HepG2 (cell line): ENCODE data around the gene CDYL. TPM values are rescaled to one million over a fixed set of nuclear protein-coding genes. Genes with fewer than 3 reads are reported as not detected.

Experiments used
- ARID2 ChIP-seq: sonication (generic); formaldehyde crosslinking; IDR thresholded peaks from 2 replicates; pipeline ENCODE4 v1.8.1; 2022; ENCODE audit warnings: mild to moderate bottlenecking, missing genetic modification reagents, borderline replicate concordance
- GATAD1 ChIP-seq: IDR thresholded peaks from 2 replicates; pipeline ENCODE4 v1.6.1; 2016; ENCODE audit warnings: missing genetic modification reagents, missing compliant biosample characterization
- GATAD2A ChIP-seq: IDR thresholded peaks from 2 replicates; pipeline ENCODE4 v1.6.1; 2016
- MATR3 ChIP-seq: sonication (generic); formaldehyde crosslinking; IDR thresholded peaks from 2 replicates; pipeline ENCODE4 v1.4.0; 2020; ENCODE audit warnings: missing genetic modification reagents
- NFYC ChIP-seq: IDR thresholded peaks from 2 replicates; pipeline ENCODE4 v1.6.1; 2016; ENCODE audit warnings: missing genetic modification reagents, missing compliant biosample characterization
- SP1 ChIP-seq, 2 experiments: fragments of 450-650 bp in 1 of 2; sonication (generic) in 1 of 2; formaldehyde crosslinking in 1 of 2; IDR thresholded peaks; 2 replicates each; pipeline versions ENCODE4 v1.4.0 to v1.6.1; 2016 to 2020; ENCODE audit warnings: missing genetic modification reagents in 1 of 2
- ZBTB20 ChIP-seq: sonication (generic); formaldehyde crosslinking; IDR thresholded peaks from 2 replicates; pipeline ENCODE4 v1.8.1; 2023; ENCODE audit warnings: missing genetic modification reagents, low read depth, mild to moderate bottlenecking, borderline replicate concordance
- ZBTB21 ChIP-seq: sonication (generic); formaldehyde crosslinking; IDR thresholded peaks from 2 replicates; pipeline ENCODE4 v1.4.0; 2020; ENCODE audit warnings: missing genetic modification reagents
- ZFP36L2 ChIP-seq: sonication (generic); formaldehyde crosslinking; IDR thresholded peaks from 2 replicates; pipeline ENCODE4 v1.4.0; 2020; ENCODE audit warnings: missing genetic modification reagents
- ZMYM4 ChIP-seq: sonication (generic); formaldehyde crosslinking; IDR thresholded peaks from 2 replicates; pipeline ENCODE4 v1.8.1; 2023; ENCODE audit warnings: mild to moderate bottlenecking, missing genetic modification reagents
- ZNF329 ChIP-seq: sonication (generic); formaldehyde crosslinking; IDR thresholded peaks from 2 replicates; pipeline ENCODE4 v1.9.0; 2021; ENCODE audit warnings: low read depth, mild to moderate bottlenecking, missing genetic modification reagents
- ZNF550 ChIP-seq: sonication (generic); formaldehyde crosslinking; IDR thresholded peaks from 2 replicates; pipeline ENCODE4 v1.4.0; 2020; ENCODE audit warnings: mild to moderate bottlenecking, missing genetic modification reagents, borderline replicate concordance
- polyA plus RNA-seq, 8 experiments: library from polyadenylated mRNA; depleted of rRNA in 3 of 8; stranded (reverse) in 7 of 8; unstranded in 1 of 8; fragments of >200 nt; fragmentation: Illumina TruSeq in 4 of 8; extraction: Trizol in 4 of 8; gene quantifications; 2 replicates each; pipeline versions ENCODE4 v1.2.1 to v1.2.3, GENCODE V29; 2011 to 2016; ENCODE audit warnings: low read depth in 4 of 8, missing spikeins in 1 of 8, mixed read lengths in 1 of 8; ENCODE audit not compliant: insufficient read depth in 1 of 8
- total RNA-seq, 5 experiments: library from RNA; depleted of rRNA; stranded (reverse); fragments of >200 nt; fragmentation: Illumina TruSeq; extraction: Trizol; gene quantifications; 2 replicates each; pipeline ENCODE4 v1.2.3, GENCODE V29; 2016; ENCODE audit warnings: low read depth in 1 of 5
- TF ChIP-seq, protein P1 (sequence below), 2 experiments: fragments of 450-650 bp in 1 of 2; sonication (generic) in 1 of 2; formaldehyde crosslinking in 1 of 2; IDR thresholded peaks; 2 replicates each; pipeline versions ENCODE4 v1.6.1 to v1.8.0; 2016 to 2022; ENCODE audit warnings: antibody characterized with exemption in 1 of 2, mild to moderate bottlenecking in 1 of 2, missing genetic modification reagents in 1 of 2
- TF ChIP-seq, protein P2 (sequence below): fragments of 450-650 bp; IDR thresholded peaks from 2 replicates; pipeline ENCODE4 v1.6.1; 2017; ENCODE audit warnings: mild to moderate bottlenecking

The CDYL gene
- total and polyA plus RNA-seq, 2 of the 13 experiments (the other 11 are each of a cell fraction or from before 2014, with no cell fraction given): 22.8 to 105 TPM

- TF ChIP-seq NFYC (CRISPR knock-in tag) (no peak), ZNF550 (CRISPR knock-in tag) (0 out of 2 replicates have a peak, but pooled peaks have one; percentile 67), ZMYM4 (CRISPR knock-in tag) (no peak; the same call in 1 of the 2 replicates), GATAD2A (no peak), SP1 (IDR thresholded peaks at IDR 0.05) (no peak), SP1 (CRISPR knock-in tag; IDR thresholded peaks at IDR 0.05) (0 out of 2 replicates have a peak, but pooled peaks have one; percentile 24), ZBTB20 (CRISPR knock-in tag) (peak; percentile 18; the same call in 1 of the 2 replicates), ZNF329 (no peak), ZFP36L2 (no peak), ARID2 (CRISPR knock-in tag) (no peak), ZBTB21 (CRISPR knock-in tag) (no peak), MATR3 (no peak), GATAD1 (CRISPR knock-in tag) (no peak)
- TF ChIP-seq, protein P1, sequence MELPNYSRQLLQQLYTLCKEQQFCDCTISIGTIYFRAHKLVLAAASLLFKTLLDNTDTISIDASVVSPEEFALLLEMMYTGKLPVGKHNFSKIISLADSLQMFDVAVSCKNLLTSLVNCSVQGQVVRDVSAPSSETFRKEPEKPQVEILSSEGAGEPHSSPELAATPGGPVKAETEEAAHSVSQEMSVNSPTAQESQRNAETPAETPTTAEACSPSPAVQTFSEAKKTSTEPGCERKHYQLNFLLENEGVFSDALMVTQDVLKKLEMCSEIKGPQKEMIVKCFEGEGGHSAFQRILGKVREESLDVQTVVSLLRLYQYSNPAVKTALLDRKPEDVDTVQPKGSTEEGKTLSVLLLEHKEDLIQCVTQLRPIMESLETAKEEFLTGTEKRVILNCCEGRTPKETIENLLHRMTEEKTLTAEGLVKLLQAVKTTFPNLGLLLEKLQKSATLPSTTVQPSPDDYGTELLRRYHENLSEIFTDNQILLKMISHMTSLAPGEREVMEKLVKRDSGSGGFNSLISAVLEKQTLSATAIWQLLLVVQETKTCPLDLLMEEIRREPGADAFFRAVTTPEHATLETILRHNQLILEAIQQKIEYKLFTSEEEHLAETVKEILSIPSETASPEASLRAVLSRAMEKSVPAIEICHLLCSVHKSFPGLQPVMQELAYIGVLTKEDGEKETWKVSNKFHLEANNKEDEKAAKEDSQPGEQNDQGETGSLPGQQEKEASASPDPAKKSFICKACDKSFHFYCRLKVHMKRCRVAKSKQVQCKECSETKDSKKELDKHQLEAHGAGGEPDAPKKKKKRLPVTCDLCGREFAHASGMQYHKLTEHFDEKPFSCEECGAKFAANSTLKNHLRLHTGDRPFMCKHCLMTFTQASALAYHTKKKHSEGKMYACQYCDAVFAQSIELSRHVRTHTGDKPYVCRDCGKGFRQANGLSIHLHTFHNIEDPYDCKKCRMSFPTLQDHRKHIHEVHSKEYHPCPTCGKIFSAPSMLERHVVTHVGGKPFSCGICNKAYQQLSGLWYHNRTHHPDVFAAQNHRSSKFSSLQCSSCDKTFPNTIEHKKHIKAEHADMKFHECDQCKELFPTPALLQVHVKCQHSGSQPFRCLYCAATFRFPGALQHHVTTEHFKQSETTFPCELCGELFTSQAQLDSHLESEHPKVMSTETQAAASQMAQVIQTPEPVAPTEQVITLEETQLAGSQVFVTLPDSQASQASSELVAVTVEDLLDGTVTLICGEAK (IDR thresholded peaks at IDR 0.05): no peak
- TF ChIP-seq, protein P1 (CRISPR knock-in tag; IDR thresholded peaks at IDR 0.05): no peak
- TF ChIP-seq, protein P2, sequence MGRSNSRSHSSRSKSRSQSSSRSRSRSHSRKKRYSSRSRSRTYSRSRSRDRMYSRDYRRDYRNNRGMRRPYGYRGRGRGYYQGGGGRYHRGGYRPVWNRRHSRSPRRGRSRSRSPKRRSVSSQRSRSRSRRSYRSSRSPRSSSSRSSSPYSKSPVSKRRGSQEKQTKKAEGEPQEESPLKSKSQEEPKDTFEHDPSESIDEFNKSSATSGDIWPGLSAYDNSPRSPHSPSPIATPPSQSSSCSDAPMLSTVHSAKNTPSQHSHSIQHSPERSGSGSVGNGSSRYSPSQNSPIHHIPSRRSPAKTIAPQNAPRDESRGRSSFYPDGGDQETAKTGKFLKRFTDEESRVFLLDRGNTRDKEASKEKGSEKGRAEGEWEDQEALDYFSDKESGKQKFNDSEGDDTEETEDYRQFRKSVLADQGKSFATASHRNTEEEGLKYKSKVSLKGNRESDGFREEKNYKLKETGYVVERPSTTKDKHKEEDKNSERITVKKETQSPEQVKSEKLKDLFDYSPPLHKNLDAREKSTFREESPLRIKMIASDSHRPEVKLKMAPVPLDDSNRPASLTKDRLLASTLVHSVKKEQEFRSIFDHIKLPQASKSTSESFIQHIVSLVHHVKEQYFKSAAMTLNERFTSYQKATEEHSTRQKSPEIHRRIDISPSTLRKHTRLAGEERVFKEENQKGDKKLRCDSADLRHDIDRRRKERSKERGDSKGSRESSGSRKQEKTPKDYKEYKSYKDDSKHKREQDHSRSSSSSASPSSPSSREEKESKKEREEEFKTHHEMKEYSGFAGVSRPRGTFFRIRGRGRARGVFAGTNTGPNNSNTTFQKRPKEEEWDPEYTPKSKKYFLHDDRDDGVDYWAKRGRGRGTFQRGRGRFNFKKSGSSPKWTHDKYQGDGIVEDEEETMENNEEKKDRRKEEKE: no peak
Measured at GRCh38 chr6:4774715-4775493, 1.3 kb upstream of the CDYL start (continued).
